ENCODE measurements around the gene C1QTNF7.

Gene C1QTNF7

GRCh38 chr4:15412461-15412860 lies 15.4 kb upstream of the C1QTNF7 start:
- no peak for DNase-seq (ENCODE audit: low read depth)

GRCh38 chr4:15413010-15413622 lies 14.7 kb upstream of the C1QTNF7 start:
- TF ChIP-seq CTCF (conservative IDR thresholded peaks at IDR 0.05; ENCODE audit: control insufficient read depth, insufficient read depth, low read depth, low read length), result no peak
- DNase-seq (ENCODE audit: low read depth), result peak; percentile 59
- no peak overlapping the region for H3K4me3 ChIP-seq (ENCODE audit: control insufficient read depth, low read depth, low read length)

More at GRCh38 chr4:15412461-15412860, 15.4 kb upstream of the C1QTNF7 start:
- no peak for TF ChIP-seq CTCF (conservative IDR thresholded peaks at IDR 0.05; ENCODE audit: control insufficient read depth, insufficient read depth, low read depth, low read length)
- H3K4me3 ChIP-seq (ENCODE audit: control insufficient read depth, low read depth, low read length), result no peak overlapping the region

- H3K4me3 ChIP-seq (ENCODE audit: control insufficient read depth, low read depth, low read length), result no peak overlapping the region
- DNase-seq (ENCODE audit: low read depth), result no peak
- TF ChIP-seq CTCF (conservative IDR thresholded peaks at IDR 0.05; ENCODE audit: control insufficient read depth, insufficient read depth, low read depth, low read length), result no peak
These were observed 14.2 kb upstream of the C1QTNF7 start for GRCh38 chr4:15413623-15414019.

GRCh38 chr4:15414551-15415091 lies 13.2 kb upstream of the C1QTNF7 start:
- H3K4me3 ChIP-seq (ENCODE audit: control insufficient read depth, low read depth, low read length), result no peak overlapping the region
- DNase-seq (ENCODE audit: low read depth), result peak; percentile 81

GRCh38 chr4:15416357-15417232 lies 11.2 kb upstream of the C1QTNF7 start:
- TF ChIP-seq CTCF (conservative IDR thresholded peaks at IDR 0.05; ENCODE audit: control insufficient read depth, insufficient read depth, low read depth, low read length), result no peak
- no peak for DNase-seq (ENCODE audit: low read depth)
- no peak overlapping the region for H3K4me3 ChIP-seq (ENCODE audit: control insufficient read depth, low read depth, low read length)

More at GRCh38 chr4:15414551-15415091, 13.2 kb upstream of the C1QTNF7 start:
- TF ChIP-seq CTCF (conservative IDR thresholded peaks at IDR 0.05; ENCODE audit: control insufficient read depth, insufficient read depth, low read depth, low read length), result no peak

- no peak for DNase-seq (ENCODE audit: low read depth)
- no peak overlapping the region for H3K4me3 ChIP-seq (ENCODE audit: control insufficient read depth, low read depth, low read length)
- no peak for TF ChIP-seq CTCF (conservative IDR thresholded peaks at IDR 0.05; ENCODE audit: control insufficient read depth, insufficient read depth, low read depth, low read length)
These were observed 10.6 kb upstream of the C1QTNF7 start for GRCh38 chr4:15417233-15417660.

All from fibroblast of mammary gland (primary cell).